ENCODE results near the gene IMPDH2. TPM values are rescaled to one million over a fixed set of nuclear protein-coding genes. Genes with fewer than 3 reads are reported as not detected.
A peak's percentile ranks its signal among the peaks of the same experiment; 100 is the strongest.

Gene IMPDH2
- 100 to 1,000 TPM; 206 to 230 (median 208) TPM for polyA plus RNA-seq (ENCODE audit: insufficient read length in 4 of 4)

GRCh38 chr3:49028673-49029562 lies at the start of gene IMPDH2:
Gene IMPDH2, minus strand, starts transcription at chr3:49029398. Its CDS starts 48 bp downstream, at chr3:49029350.
- DNase-seq (ENCODE audit: low read depth in 4 of 4, low spot score in 3 of 4) = peak; percentile 87 to 97 (median 88)

DNA sequence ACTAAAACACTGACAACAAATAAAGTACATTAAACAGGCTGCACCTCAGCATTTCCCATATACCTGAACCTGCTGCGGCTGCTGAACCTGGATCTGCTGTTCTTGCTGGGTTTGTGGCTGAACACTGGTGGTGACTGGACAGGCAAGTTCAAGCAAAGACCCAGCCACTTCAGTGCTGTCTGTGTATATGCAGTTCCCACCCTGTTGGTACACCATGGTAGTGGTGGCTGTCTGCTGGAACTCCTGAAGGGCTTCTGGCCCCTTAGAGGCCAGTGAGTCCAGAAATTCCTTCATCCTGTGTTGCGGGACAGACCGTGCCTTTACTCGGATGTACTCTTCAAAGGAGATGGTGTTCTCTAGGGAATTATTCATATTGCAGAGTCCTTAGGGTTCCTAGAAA lies 47.4 kb upstream of the IMPDH2 start:
- DNase-seq (ENCODE audit: low read depth in 4 of 4, low spot score in 3 of 4) = no peak

DNA sequence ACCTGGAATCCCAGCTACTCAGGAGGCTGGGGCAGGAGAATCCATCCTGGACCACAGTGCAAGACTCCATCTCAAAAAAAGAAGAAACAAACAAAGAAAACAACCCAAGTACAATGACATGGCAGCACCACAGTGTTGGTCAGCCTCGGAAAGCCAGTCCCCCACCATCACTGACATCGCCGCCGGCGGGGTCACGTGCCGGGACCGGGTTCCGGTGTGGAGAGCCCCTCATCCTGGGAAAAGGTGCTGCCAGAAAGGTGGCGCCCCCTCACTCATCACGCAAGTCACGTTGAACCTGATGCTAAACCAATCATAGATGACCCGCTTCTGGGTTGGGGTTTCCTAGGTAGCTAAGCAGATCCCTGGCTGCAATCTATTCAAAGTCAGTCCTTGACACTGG lies 46.9 kb upstream of the IMPDH2 start:
- no peak for DNase-seq (ENCODE audit: low read depth in 4 of 4, low spot score in 3 of 4)

- DNase-seq (ENCODE audit: low read depth in 4 of 4, low spot score in 3 of 4) = no peak
These were observed 28.8 kb upstream of the IMPDH2 start for GRCh38 chr3:49058011-49058410.

DNA sequence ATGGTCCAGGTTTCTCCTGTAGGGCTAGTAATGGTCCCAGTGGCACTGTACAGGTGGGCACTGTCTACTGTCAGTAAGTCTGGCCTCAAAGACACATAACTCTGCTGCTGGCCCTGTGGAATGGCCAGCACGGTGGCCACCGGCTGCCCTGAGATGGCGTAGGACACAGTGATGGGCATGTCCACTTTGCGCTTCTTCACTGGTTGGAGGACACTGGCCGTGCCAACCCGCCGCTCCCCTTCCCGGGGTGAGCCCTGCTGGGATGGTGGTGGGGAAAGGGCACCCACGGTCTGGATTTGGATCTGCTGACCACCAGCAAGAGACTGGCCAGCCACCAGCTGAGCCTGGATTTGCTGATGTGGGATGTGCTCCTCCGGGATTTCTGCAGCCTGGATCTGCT lies 28.1 kb upstream of the IMPDH2 start:
- no peak for DNase-seq (ENCODE audit: low read depth in 4 of 4, low spot score in 3 of 4)

DNA sequence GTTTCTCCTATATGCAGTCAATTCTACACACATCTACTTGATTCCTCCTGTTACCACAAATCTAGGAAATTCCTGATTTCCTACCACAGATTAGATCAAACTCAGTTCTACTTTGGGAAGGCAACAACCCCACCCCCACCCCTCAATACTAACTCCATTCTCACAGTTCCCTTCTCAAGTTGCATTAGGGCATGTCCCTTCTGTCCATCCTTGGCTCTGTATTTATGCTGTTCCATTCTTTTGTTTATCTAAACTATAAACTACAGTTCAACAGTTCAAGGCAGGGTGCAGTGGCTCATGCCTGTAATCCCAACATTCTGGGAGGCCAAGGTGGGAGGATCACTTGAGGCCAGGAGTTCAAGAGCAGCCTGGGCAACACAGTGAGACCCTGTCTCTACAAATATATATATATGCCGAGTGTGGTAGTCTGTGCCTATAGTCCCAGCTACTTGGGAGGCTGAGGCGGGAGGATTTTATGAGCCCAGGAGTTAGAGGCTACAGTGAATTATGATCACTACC lies 25.2 kb upstream of the IMPDH2 start:
- DNase-seq (ENCODE audit: low read depth in 4 of 4, low spot score in 3 of 4) = no peak

- no peak for DNase-seq (ENCODE audit: low read depth in 4 of 4, low spot score in 3 of 4)
These were observed 24.3 kb upstream of the IMPDH2 start for GRCh38 chr3:49053543-49053942.

DNA sequence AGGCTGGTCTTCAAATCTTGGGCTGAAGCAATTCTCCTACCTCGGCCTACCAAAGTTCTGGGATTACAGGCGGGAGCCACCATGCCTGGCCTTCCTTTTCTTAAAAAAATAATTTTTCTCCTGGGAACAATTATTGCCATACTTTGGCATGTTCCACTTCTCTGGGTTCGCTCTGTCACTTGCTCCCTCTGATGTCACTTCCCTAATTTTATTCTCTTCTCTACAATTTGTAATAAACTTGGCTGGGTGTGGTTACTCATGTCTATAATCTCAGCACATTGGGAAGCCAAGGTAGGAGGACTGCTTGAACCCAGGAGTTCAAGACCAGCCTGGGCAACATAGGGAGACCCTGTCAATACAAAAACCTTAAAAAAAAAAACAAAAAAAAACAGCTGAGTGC lies 6.1 kb upstream of the IMPDH2 start:
- no peak for DNase-seq (ENCODE audit: low read depth in 4 of 4, low spot score in 3 of 4)

DNA sequence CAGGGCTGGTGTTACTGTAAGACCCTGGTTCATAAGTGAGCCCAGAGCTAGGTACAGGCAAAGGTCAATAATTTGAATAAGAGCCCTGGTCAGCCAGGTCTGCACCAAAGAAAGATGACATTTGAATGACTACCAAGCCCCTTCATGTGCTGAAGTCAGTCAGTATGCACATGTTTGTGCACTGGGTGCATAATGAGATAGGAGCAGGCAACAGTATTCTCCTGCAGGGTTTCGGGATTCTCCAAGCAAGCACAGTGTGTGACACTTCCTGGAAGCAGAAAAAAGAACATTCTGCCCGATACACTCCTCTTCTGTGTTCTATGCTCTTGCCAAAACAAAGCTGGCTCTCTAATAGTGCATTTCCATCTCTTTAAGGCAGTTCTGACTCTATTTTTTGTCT lies 5.5 kb upstream of the IMPDH2 start:
- DNase-seq (ENCODE audit: low read depth in 4 of 4, low spot score in 3 of 4) = no peak

- DNase-seq (ENCODE audit: low read depth in 4 of 4, low spot score in 3 of 4) = no peak
These were observed 3.6 kb upstream of the IMPDH2 start for GRCh38 chr3:49032646-49033304.

DNA sequence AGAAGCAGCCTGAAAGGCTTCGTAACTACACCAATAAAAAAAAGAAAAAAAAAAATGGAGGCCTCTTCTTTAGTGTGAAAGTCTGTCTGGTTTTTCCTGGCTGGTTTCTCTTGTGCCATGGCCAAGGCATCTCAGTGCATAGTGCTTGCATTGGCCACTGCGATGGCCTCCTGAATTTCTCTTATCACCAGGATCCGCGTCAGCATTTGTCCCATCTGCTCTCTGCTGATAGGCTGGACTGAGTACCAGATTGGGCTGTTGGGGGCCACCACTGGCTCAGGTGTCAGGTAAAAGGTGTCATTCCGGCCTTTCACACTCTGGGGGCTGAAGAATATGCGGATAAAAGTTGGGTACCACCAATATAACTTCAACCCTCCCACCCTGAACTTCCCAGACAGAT lies 1.1 kb upstream of the IMPDH2 start:
- DNase-seq (ENCODE audit: low read depth in 4 of 4, low spot score in 3 of 4) = no peak

GRCh38 chr3:49029563-49029884 lies 326 bp upstream of the IMPDH2 start:
- DNase-seq (ENCODE audit: low read depth in 4 of 4, low spot score in 3 of 4) = no peak

DNA sequence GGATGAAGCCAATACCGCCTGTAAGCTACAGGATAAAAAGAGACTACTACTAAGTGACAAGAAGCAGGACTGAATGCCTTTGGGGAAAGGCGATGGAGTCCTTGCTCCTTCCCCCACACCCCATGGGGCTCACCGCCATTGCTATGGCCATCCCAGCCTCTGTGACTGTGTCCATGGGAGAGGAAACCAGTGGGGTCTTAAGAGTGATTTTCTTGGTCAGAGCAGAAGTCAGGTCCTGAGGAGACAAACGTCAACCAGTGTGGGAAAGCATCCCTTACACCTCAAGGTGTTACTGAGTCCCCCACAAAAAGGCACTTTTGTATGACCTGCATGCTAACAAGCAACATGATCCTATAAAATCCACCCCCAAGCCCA lies 913 bp downstream of the IMPDH2 start:
- DNase-seq (ENCODE audit: low read depth in 4 of 4, low spot score in 3 of 4) = no peak

DNA sequence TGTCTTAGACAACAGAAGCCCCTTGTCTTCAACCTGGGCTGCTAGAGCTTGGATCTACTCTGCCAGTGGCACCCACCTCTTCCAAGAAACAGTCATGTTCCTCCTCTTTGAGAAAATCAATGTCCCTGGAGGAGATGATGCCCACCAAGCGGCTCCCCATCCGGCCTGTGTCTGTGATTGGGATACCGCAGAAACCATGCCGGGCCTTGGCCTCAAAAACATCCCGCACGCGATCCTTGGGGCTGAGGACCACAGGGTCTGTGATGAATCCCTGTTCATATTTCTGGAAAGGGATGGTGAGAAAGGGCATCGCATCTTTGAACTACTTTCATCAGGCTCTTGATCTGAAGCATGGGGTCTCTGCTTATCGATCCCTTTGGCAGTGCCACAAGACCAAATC lies 1.6 kb downstream of the IMPDH2 start:
- no peak for DNase-seq (ENCODE audit: low read depth in 4 of 4, low spot score in 3 of 4)

- DNase-seq (ENCODE audit: low read depth in 4 of 4, low spot score in 3 of 4) = no peak
These were observed 2.7 kb downstream of the IMPDH2 start for GRCh38 chr3:49026536-49026935.

DNA sequence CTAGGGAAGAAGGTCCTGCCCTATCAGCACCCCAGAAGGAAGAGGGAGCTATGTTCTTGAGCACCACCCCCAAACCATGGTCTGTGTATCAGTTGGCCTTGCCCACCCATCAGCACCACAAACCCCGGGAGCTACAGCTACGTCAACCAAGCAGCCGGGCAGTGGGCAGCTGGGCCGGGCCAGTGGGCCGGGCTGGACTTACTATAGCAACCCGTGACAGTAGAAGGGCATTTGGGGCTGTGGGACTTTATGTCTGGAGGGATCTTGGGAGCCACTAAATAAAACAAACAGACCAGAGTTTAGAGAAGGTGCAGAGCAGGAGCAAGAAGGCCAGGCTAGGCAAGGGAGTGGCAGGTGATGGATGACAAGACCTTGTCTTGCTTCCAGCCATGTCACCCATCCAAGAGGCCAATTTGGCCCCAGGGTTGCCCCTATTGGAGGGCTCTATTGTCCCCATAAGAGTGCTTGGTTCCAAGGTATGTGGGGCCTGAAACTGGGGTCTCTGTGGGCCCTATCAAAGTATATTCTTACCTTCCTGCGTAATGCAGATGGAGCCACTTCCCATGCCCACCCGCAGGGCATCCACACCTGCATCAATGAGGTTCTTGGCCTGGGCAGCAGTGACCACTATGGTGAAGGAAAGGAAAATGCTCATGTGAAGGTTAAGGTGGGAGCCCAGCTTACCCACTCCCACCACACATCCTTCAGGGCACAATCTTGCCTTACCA lies 3.2 kb downstream of the IMPDH2 start:
- no peak for DNase-seq (ENCODE audit: low read depth in 4 of 4, low spot score in 3 of 4)

- no peak for DNase-seq (ENCODE audit: low read depth in 4 of 4, low spot score in 3 of 4)
These were observed 4.0 kb downstream of the IMPDH2 start for GRCh38 chr3:49025005-49025792.

DNA sequence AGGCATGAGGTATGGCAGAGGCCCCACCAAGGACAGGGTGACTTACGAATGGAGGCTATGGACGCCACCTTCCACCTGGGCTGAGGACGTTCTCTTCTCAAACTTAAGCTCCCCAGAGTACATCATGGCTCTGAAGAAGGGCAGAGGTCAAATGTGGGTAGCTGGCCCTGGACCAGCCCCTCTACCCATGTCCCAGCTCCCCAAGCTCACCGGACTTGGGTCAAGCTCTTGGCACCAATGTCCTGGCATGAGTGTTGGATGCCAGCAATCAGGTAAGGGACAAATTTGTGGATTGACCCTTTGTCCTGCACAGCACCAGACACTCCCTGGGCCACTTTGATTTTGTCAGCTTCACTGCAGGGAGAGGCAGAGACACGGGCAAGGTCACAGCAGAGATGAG lies 4.7 kb downstream of the IMPDH2 start:
- no peak for DNase-seq (ENCODE audit: low read depth in 4 of 4, low spot score in 3 of 4)

GRCh38 chr3:49023775-49024174 lies 5.4 kb downstream of the IMPDH2 start:
- no peak for DNase-seq (ENCODE audit: low read depth in 4 of 4, low spot score in 3 of 4)

GRCh38 chr3:49022688-49023171 lies 6.5 kb downstream of the IMPDH2 start:
- DNase-seq (ENCODE audit: low read depth in 4 of 4, low spot score in 3 of 4) = no peak
